22Rv1 (cell line): ENCODE data around the gene CHIT1.

ENCODE experiments used
- H3K27ac ChIP-seq: fragments of 450-650 bp; 2 replicates; pipeline ENCODE4 v1.5.1; 2017
- ZFX ChIP-seq: fragments of 450-650 bp; IDR thresholded peaks from 2 replicates; pipeline ENCODE4 v1.6.1; 2017; ENCODE audit warnings: antibody characterized with exemption, borderline replicate concordance
- TF ChIP-seq, protein P1 (sequence below): fragments of 450-650 bp; IDR thresholded peaks from 2 replicates; pipeline ENCODE4 v1.5.1; 2017; ENCODE audit warnings: mild to moderate bottlenecking

The CHIT1 gene

DNA sequence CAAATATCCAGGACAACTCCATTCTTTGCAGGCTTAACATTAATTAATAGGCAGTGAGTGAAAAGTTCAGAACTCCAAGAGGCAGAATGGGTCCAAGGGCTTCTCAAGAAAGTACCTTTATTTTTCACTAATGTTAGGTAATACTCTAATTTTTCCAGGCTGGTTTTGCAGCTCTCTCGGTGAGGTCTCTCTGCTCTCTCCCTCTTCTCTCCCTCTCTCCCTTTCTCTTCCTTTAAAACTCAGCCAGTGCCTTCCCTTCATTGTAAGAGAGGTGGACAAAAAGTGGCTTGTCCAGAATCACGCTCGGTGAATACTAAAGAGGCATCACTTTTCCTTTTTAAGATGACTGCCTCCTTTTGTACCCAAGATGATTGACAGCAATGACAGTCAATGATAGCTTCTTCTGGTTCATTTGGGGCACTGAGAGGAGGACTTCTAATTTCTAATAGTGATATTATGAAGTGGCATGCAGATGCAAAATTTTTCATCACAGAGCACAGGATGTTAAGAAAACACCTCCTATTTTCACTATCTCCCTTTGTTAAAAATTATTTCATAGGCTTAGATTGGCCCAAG lies 41.7 kb downstream of the CHIT1 start:
- no peak overlapping the region for H3K27ac ChIP-seq
- TF ChIP-seq, protein P1, sequence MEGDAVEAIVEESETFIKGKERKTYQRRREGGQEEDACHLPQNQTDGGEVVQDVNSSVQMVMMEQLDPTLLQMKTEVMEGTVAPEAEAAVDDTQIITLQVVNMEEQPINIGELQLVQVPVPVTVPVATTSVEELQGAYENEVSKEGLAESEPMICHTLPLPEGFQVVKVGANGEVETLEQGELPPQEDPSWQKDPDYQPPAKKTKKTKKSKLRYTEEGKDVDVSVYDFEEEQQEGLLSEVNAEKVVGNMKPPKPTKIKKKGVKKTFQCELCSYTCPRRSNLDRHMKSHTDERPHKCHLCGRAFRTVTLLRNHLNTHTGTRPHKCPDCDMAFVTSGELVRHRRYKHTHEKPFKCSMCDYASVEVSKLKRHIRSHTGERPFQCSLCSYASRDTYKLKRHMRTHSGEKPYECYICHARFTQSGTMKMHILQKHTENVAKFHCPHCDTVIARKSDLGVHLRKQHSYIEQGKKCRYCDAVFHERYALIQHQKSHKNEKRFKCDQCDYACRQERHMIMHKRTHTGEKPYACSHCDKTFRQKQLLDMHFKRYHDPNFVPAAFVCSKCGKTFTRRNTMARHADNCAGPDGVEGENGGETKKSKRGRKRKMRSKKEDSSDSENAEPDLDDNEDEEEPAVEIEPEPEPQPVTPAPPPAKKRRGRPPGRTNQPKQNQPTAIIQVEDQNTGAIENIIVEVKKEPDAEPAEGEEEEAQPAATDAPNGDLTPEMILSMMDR = no peak
- TF ChIP-seq ZFX = no peak

DNA sequence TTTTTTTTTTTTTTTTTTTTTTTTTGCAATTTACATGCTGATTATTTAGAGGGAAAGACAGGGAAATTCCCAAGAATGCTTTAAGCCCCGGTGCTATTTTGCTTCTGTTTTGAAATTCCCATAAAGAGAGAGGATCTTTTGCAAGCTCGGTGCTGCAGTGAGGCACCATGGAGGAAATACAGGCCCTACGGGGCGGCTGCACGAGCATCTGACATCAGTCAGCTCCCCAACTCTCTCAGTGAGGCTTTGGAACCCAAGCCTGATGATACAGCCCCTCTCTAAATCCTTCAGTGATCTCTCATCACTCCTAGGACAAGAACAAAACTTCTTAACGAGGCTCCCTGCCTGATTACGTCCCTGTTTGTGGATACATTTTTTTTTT lies 42.2 kb downstream of the CHIT1 start:
- TF ChIP-seq, protein P1 = no peak
- no peak for TF ChIP-seq ZFX
- H3K27ac ChIP-seq = no peak overlapping the region

- no peak within 1 kb of the TSS for H3K27ac ChIP-seq
- TF ChIP-seq, protein P1 = no peak
- no peak for TF ChIP-seq ZFX
Observed at GRCh38 chr1:203186446-203187303, 42.8 kb downstream of the CHIT1 start, which contains the start of gene CHI3L1. TSS of gene CHI3L1 (minus strand) at chr1:203186704. CDS start at chr1:203186623, 81 bp downstream.

DNA sequence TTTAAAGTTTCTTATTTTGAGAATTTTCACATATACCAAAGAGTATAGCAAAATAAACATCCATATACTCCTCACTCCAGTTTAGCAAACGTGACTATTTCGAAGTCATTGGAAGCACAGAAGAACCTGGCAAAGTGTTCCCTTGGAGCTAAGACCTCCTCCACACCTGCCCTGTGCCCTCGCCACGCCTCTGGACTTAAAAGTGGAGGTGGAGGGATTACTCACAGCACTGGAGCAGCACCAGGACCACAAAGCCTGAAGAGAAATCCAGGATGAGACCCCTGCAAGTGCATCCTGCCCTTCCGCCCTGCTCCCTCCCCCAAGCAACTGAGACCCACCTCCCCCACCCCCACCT lies 43.4 kb downstream of the CHIT1 start:
- H3K27ac ChIP-seq = no peak overlapping the region
- TF ChIP-seq, protein P1 = no peak
- TF ChIP-seq ZFX = no peak

DNA sequence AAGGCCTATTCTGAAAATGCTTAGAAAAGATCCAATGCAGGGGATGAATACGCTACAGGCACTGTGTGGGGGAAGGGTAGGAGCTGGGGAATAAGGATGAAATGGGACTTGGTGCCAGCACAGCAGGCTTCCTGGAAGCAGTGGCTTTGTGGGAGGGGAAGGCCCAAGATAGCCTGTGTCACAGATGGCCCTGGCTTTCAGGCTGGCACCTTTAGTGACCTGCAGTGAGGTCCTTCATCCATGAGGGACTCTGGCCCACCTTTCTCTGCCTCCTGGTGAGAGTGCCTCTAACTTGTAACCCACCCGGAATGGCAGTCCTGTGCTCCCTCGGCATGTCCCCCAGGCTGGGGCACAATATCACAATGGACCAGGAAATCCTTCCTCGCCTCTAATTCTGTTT lies 43.9 kb downstream of the CHIT1 start:
- TF ChIP-seq, protein P1 = no peak
- no peak for TF ChIP-seq ZFX
- no peak overlapping the region for H3K27ac ChIP-seq

DNA sequence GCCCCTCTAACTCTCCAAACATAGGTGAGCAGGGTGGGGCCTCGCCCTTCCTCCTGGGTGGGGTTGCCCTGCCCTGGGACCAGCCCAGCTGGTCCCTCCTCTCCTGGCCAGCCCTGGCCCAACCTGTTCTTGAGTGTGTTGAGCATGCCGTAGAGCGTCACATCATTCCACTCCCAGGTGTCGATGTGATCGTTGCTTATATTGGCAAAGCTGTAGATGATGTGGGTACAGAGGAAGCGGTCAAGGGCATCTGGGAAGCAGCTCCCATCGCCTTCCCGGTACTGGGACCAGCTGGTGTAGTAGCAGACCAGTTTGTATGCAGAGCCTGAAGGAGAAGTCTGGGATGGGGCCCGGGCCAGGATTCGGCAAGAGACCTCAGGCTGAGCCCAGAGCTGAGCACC lies 44.4 kb downstream of the CHIT1 start:
- no peak for TF ChIP-seq ZFX
- TF ChIP-seq, protein P1 = no peak

GRCh38 chr1:203184467-203184866 lies 45.0 kb downstream of the CHIT1 start:
- H3K27ac ChIP-seq = no peak overlapping the region
- TF ChIP-seq, protein P1 = no peak

More for the DNA sequence above, 44.4 kb downstream of the CHIT1 start:
- no peak overlapping the region for H3K27ac ChIP-seq
